ENCODE results near the gene LRRC53.

The LRRC53 gene, protein sequence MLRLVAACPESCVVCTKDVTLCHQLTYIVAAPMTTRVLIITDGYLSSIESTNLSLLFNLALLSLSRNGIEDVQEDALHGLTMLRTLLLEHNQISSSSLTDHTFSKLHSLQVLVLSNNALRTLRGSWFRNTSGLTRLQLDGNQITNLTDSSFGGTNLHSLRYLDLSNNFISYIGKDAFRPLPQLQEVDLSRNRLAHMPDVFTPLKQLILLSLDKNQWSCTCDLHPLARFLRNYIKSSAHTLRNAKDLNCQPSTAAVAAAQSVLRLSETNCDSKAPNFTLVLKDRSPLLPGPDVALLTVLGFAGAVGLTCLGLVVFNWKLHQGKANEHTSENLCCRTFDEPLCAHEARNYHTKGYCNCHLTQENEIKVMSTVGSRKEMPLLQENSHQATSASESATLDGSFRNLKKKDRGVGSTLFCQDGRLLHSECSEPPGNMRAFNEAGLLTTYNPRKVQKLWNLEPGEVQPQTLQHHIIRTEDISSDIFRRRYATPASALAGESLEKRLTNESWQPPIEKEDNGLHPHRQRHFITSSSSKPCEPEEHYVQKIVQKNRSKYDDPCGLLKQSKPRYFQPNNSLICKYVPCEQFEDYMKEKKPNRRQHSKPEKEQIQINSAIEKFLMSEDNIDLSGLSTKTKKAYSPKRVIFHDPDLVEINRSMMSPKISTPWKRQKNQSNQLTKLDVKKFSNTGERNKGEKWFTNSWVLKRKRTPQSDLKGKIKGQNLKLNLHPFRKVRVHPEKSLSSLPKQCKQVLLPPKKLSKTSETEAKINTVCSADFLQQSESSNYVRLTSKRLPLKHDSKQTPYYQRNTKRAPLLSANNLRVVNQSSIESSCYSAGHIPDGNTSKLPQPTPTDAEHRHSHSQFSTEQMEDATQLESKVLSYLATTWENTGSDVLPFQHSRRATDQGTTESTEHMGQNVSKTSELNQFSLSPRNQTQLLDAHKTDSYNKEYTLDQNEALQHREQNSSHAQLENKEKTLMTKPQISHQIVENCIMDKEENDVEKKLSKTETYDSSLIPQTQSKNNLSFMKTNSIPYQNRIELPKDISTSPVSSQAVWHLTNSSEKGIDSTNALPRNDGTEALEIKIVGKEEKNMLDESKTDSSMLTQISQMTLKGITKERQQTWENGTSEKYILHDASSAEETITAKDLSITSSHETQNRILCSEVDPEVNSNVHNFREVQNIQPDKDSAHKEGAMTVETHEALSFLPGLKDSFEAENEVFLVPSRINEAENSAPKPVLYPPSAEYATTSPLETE

DNA sequence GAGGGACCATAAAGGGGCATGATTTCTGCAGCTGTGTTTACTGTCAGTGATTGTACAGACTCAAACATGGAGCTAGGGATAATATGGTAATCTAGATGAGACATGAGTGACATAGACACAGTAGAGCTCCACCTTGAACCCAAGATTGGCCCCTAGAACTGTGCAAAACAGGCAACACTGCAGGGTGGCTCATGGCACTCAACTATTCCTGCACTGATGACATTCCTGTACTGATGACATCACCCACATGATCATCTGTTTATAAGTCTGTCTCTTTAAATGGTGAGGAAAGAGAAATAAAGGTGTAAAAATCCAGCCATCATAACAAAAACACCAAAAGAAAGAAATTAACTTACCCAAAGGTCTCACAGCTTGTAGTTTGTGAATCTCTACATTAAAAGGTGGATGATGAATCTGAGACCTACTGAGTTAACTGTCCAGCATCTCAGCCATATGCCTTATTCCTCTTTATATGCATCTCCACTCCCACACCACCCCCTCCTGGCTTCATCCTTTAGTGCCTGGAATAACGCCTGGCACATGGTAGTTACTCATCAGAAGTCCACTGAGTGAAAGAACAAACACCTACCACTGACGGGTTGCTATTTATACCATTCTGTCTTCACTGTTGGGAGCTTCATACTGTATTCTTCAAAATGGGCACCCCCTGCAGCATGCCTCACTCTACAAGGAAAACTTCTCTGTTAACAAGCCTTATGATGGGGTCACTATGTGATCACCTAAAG is at the start of gene LRRC53:
LRRC53 (minus strand) TSS at position 442 of the 746 bp plus-strand sequence. CDS start 29,262 bp downstream, outside the sequence.
- DNase-seq (ENCODE audit: low spot score): no peak
- TF ChIP-seq, protein P1, sequence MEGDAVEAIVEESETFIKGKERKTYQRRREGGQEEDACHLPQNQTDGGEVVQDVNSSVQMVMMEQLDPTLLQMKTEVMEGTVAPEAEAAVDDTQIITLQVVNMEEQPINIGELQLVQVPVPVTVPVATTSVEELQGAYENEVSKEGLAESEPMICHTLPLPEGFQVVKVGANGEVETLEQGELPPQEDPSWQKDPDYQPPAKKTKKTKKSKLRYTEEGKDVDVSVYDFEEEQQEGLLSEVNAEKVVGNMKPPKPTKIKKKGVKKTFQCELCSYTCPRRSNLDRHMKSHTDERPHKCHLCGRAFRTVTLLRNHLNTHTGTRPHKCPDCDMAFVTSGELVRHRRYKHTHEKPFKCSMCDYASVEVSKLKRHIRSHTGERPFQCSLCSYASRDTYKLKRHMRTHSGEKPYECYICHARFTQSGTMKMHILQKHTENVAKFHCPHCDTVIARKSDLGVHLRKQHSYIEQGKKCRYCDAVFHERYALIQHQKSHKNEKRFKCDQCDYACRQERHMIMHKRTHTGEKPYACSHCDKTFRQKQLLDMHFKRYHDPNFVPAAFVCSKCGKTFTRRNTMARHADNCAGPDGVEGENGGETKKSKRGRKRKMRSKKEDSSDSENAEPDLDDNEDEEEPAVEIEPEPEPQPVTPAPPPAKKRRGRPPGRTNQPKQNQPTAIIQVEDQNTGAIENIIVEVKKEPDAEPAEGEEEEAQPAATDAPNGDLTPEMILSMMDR (conservative IDR thresholded peaks at IDR 0.05; ENCODE audit: low read depth): no peak
- POLR2A ChIA-PET (ENCODE audit: low non-redundant PET): no interaction called here
- CTCF ChIA-PET: interaction anchor here (0.6 kb wide), 1 partner anchor 688 kb away, joined by 3 read pairs; no protein-coding TSS in a partner anchor
- H3K27ac ChIP-seq: no peak within 1 kb of the TSS

DNA sequence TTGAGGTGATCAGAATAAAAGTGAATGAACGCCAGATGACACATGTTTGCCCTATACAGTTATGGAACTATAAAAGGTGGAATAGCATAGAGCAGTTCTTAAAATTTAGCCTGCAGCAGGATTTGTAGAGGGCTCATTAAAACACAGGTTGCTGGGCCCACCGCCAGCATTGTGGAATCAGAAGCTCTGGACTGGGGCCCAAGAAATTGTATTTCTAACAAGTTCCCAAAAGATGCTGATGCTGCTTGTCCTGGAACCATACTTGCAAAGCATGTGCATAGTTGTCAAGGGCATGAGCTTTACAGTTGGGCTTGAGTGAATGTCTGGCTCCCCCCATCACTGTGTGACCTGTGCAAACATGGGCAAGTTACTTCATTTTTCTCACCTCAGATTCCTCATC is 37.5 kb upstream of the LRRC53 start:
- DNase-seq (ENCODE audit: low spot score): no peak
- CTCF ChIA-PET: interaction anchor here (0.6 kb wide), 1 partner anchor 76 kb away, joined by 3 read pairs; no protein-coding TSS in a partner anchor

DNA sequence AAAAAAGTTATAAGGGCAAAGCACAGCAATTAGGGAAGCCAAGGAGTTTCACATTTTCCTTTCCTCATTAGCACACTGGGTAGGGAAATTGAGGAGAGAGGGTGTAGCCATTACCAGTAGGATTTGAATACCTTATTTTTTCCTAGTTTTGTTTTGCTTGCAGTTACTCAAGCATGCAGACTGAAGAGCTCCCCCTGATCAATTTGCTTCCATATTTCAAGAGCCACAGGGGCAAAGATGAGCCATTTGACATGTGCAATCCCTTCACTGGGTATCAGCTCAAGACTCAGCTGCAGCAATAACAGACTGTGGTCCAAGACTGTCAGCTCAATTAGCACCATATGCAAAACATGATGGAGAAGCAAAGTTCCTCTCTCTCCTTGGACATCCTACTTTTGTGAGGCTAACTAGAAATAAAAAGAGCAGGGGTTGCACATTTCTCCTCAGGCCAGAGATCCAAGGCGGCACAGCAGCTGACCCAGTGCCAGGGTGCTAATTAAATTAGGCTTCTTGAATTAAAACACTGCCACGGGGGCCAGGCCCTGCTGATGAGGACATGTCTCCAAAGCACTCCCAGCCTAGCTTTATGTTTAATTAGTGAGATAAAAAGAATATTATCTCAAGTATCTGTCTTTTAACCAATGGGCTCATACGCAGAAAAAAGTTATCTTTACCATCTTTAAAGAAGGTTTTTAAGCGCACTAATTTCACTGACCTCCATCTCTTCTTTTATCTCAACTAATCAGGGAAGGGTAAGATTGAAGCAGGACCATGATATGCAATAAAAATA is 36.7 kb upstream of the LRRC53 start:
- H3K27ac ChIP-seq: no peak overlapping the region
- ChIA-PET CTCF (interaction anchor here (0.6 kb wide), 2 partner anchors 76 to 1116 kb away, joined by 3 to 4 read pairs; no protein-coding TSS in a partner anchor), POLR2A (ENCODE audit: low non-redundant PET) (no interaction called here)
- TF ChIP-seq, protein P1 (conservative IDR thresholded peaks at IDR 0.05; ENCODE audit: low read depth): no peak
- no peak for DNase-seq (ENCODE audit: low spot score)

More for the DNA sequence above, 37.5 kb upstream of the LRRC53 start:
- TF ChIP-seq, protein P1 (conservative IDR thresholded peaks at IDR 0.05; ENCODE audit: low read depth): no peak
- POLR2A ChIA-PET (ENCODE audit: low non-redundant PET): no interaction called here
- no peak overlapping the region for H3K27ac ChIP-seq

DNA sequence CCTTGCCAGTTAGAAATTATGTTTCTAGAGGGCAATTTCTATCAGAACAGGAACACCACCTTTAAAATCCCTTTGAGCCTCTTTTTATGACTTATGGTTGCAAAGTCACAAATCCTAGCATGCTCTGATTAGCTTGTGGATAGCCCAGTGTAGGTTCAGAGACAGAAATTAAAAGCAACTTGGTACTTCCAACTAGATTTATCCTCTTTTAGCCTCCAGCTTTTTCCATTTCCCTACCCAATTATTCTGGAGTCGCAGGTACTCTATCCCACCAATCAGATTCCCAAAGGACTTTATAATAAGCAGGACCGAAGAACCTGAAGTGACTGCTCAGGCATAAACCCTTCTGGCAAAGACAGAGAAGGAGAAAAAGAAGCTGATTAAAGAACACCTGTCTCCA is 33.4 kb upstream of the LRRC53 start:
- no peak overlapping the region for H3K27ac ChIP-seq
- no peak for DNase-seq (ENCODE audit: low spot score)
- POLR2A ChIA-PET (ENCODE audit: low non-redundant PET): no interaction called here
- CTCF ChIA-PET: no interaction called here
- TF ChIP-seq, protein P1 (conservative IDR thresholded peaks at IDR 0.05; ENCODE audit: low read depth): no peak

DNA sequence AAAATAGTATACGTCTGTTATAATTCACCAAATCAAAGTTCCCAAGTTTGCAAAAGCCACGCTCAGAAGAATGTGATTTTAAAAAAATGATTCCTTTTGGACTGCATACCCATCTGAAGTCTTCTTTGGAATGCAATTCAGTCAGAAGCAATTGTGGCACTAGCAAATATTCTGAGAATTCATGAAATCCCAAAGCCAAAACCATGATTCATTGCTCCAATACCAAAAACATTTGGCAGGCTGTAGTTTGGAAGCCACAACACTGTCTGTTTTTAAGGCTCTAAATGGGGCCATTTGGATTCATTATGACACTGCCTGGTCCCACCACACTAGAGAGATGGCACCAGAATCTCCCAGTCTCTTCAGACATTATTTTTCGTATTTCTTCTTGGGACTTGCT is 21.8 kb upstream of the LRRC53 start:
- ChIA-PET CTCF (no interaction called here), POLR2A (ENCODE audit: low non-redundant PET) (no interaction called here)
- DNase-seq (ENCODE audit: low spot score): no peak
- TF ChIP-seq, protein P1 (conservative IDR thresholded peaks at IDR 0.05; ENCODE audit: low read depth): no peak
- no peak overlapping the region for H3K27ac ChIP-seq

All from RWPE1 (cell line).